ENCODE measurements around the gene RAB6C. TPM values are rescaled to one million over a fixed set of nuclear protein-coding genes. Genes with fewer than 3 reads are reported as not detected.
"Not testable (repeated sequence)": the region's sequence is repeated elsewhere in the genome, so short reads cannot be mapped to it uniquely, and the experiment has no call there.

RAB6C gene
- total RNA-seq, 2 experiments from 2014 or later = not detected

- CTCF ChIA-PET; H3K4me3 ChIP-seq (ENCODE audit: low read length); ATAC-seq (ENCODE audit: poor library complexity); H3K4me3 Mint-ChIP-seq; intact Hi-C loops (cut with DNase I, micrococcal nuclease); POLR2A ChIA-PET; H3K4me1 Mint-ChIP-seq (ENCODE audit: low read depth); H3K36me3 ChIP-seq (ENCODE audit: insufficient read depth, low read length); H3K27me3 ChIP-seq (ENCODE audit: control insufficient read depth in 1 of 2, insufficient read depth in 2 of 2, low read length in 2 of 2); H3K27ac Mint-ChIP-seq; H3K36me3 Mint-ChIP-seq (ENCODE audit: low read depth); H3K9me3 ChIP-seq (ENCODE audit: control insufficient read depth in 1 of 2, insufficient read depth in 1 of 2, low read length in 2 of 2); H3K4me1 ChIP-seq (ENCODE audit: insufficient read depth, low read length); H3K27ac ChIP-seq (ENCODE audit: low read depth in 1 of 2, low read length in 2 of 2); DNase-seq: not testable (repeated sequence)
- peaks cover 41% of the 10 kb centered on the region for H3K27me3 Mint-ChIP-seq
- peaks cover 13% of the 10 kb centered on the region for H3K9me3 Mint-ChIP-seq
Measured at GRCh38 chr2:130016701-130017100, 37.2 kb downstream of the RAB6C start.

DNA sequence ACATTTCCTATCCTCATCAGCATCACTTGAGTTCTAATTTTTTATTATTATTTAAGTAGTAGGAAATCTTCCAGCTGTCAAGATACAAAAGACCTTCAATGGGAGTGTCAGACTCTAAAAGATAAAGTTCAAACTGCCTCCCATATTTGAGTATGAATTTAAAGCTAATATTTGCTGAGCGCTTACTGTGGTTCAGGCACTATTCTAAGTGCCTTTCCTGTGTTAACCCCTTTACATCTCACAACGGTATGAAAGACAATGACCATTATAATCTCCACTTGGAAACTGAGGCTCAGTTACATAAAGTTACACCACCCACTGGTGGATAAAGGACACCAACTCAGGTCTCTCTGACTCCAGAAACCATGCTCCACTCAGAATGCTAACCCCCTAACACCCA lies 39.9 kb downstream of the RAB6C start:
- Histone ChIP-seq H3K4me1 (ENCODE audit: insufficient read depth, low read length) (no peaks in the 10 kb centered on the region), H3K9me3 (ENCODE audit: control insufficient read depth in 1 of 2, insufficient read depth in 1 of 2, low read length in 2 of 2) (peaks cover 3 to 7% of the 10 kb centered on the region in 2 experiments), H3K4me3 (ENCODE audit: low read length) (no peak overlapping the region), H3K27me3 (ENCODE audit: control insufficient read depth in 1 of 2, insufficient read depth in 2 of 2, low read length in 2 of 2) (no peaks in the 10 kb centered on the region), H3K27ac (ENCODE audit: low read depth in 1 of 2, low read length in 2 of 2) (no peak overlapping the region), H3K36me3 (ENCODE audit: insufficient read depth, low read length) (no peaks in the 10 kb centered on the region)
- Mint-ChIP-seq H3K27me3 (peaks cover 38% of the 10 kb centered on the region), H3K4me3 (no peak overlapping the region), H3K4me1 (ENCODE audit: low read depth) (no peaks in the 10 kb centered on the region), H3K27ac (no peak overlapping the region), H3K9me3 (peaks cover 3% of the 10 kb centered on the region), H3K36me3 (ENCODE audit: low read depth) (no peaks in the 10 kb centered on the region)
- POLR2A ChIA-PET = no interaction called here
- TF ChIP-seq CTCF (IDR thresholded peaks at IDR 0.05) = no peak
- intact Hi-C loops (cut with DNase I, micrococcal nuclease) = no loop called here
- CTCF ChIA-PET = no interaction called here
- no peak for ATAC-seq (ENCODE audit: poor library complexity)
- DNase-seq = no peak

GRCh38 chr2:130020069-130020468 lies 40.6 kb downstream of the RAB6C start:
- not testable (repeated sequence) for H3K4me3 ChIP-seq (ENCODE audit: low read length); H3K4me1 ChIP-seq (ENCODE audit: insufficient read depth, low read length)

GRCh38 chr2:130025931-130026330 lies 46.5 kb downstream of the RAB6C start:
- H3K4me1 ChIP-seq (ENCODE audit: insufficient read depth, low read length); H3K9me3 Mint-ChIP-seq; intact Hi-C loops (cut with DNase I, micrococcal nuclease); CTCF ChIA-PET; H3K4me3 Mint-ChIP-seq; H3K36me3 Mint-ChIP-seq (ENCODE audit: low read depth); ATAC-seq (ENCODE audit: poor library complexity); H3K4me3 ChIP-seq (ENCODE audit: low read length); POLR2A ChIA-PET; H3K27ac Mint-ChIP-seq; H3K36me3 ChIP-seq (ENCODE audit: insufficient read depth, low read length); H3K9me3 ChIP-seq (ENCODE audit: control insufficient read depth in 1 of 2, insufficient read depth in 1 of 2, low read length in 2 of 2); H3K27me3 ChIP-seq (ENCODE audit: control insufficient read depth in 1 of 2, insufficient read depth in 2 of 2, low read length in 2 of 2); H3K27ac ChIP-seq (ENCODE audit: low read depth in 1 of 2, low read length in 2 of 2); H3K4me1 Mint-ChIP-seq (ENCODE audit: low read depth): not testable (repeated sequence)
- DNase-seq = peak in 2 of 14 experiments; percentile 1
- peaks cover 26% of the 10 kb centered on the region for H3K27me3 Mint-ChIP-seq

More at GRCh38 chr2:130020069-130020468, 40.6 kb downstream of the RAB6C start:
- H3K36me3 Mint-ChIP-seq (ENCODE audit: low read depth); H3K4me1 Mint-ChIP-seq (ENCODE audit: low read depth); H3K36me3 ChIP-seq (ENCODE audit: insufficient read depth, low read length); POLR2A ChIA-PET; H3K9me3 ChIP-seq (ENCODE audit: control insufficient read depth in 1 of 2, insufficient read depth in 1 of 2, low read length in 2 of 2); H3K27ac Mint-ChIP-seq; H3K27me3 ChIP-seq (ENCODE audit: control insufficient read depth in 1 of 2, insufficient read depth in 2 of 2, low read length in 2 of 2); H3K27ac ChIP-seq (ENCODE audit: low read depth in 1 of 2, low read length in 2 of 2); CTCF ChIA-PET; DNase-seq; ATAC-seq (ENCODE audit: poor library complexity); intact Hi-C loops (cut with DNase I, micrococcal nuclease); H3K4me3 Mint-ChIP-seq; H3K9me3 Mint-ChIP-seq: not testable (repeated sequence)
- peaks cover 38% of the 10 kb centered on the region for H3K27me3 Mint-ChIP-seq

Other genes starting within 250 kb of the RAB6C start
- gene POTEF, start 149.6 kb downstream of the RAB6C start, total RNA-seq = not detected
- gene CCDC74B, start 165.4 kb downstream of the RAB6C start, total RNA-seq = under 1 TPM; 0.38 to 0.56 TPM
- gene SMPD4, start 201.9 kb downstream of the RAB6C start, total RNA-seq = 10 to 100 TPM; 81.2 to 89.9 TPM
- 100 to 1,000 TPM; 229 to 254 TPM for gene MZT2B, start 202.6 kb downstream of the RAB6C start, total RNA-seq
- gene TUBA3E, start 218.8 kb downstream of the RAB6C start, total RNA-seq = not detected